HL-60 (cell line): ENCODE results near the gene STRA8.

Experiments used
- DNase-seq, 2 experiments: peaks; one replicate each; pipeline ENCODE4 v3.0.0-alpha.2; 2010 to 2020; ENCODE audit warnings: low read depth in 1 of 2, low spot score in 1 of 2
- H3K27ac ChIP-seq: fragments of 250-450 bp; sonication (Bioruptor Pico); replicated peaks from 2 replicates; pipeline ENCODE4 v1.5.1; 2020; ENCODE audit warnings: mild to moderate bottlenecking, moderate library complexity
- H3K27me3 ChIP-seq: fragments of 250-450 bp; sonication (Bioruptor Pico); 2 replicates; pipeline ENCODE4 v1.5.1; 2021; ENCODE audit warnings: mild to moderate bottlenecking, moderate library complexity; ENCODE audit not compliant: insufficient read depth, poor library complexity, severe bottlenecking
- H3K4me3 ChIP-seq: replicated peaks from 2 replicates; pipeline ENCODE4 v1.5.1; 2011; ENCODE audit warnings: mild to moderate bottlenecking, control low read depth, low read length; ENCODE audit not compliant: insufficient read depth
- CTCF ChIP-seq: IDR thresholded peaks from one replicate; pipeline ENCODE4 v1.5.1; 2011; ENCODE audit warnings: low read length, control low read depth, inconsistent platforms; ENCODE audit not compliant: insufficient read depth
- GABPA ChIP-seq: IDR thresholded peaks from 2 replicates; pipeline ENCODE4 v1.6.1; 2012; ENCODE audit warnings: low read depth
- POLR2AphosphoS5 ChIP-seq: IDR thresholded peaks from 2 replicates; pipeline ENCODE4 v1.6.1; 2012; ENCODE audit warnings: low read depth
- REST ChIP-seq: IDR thresholded peaks from 2 replicates; pipeline ENCODE4 v1.6.1; 2012; ENCODE audit warnings: low read depth; ENCODE audit not compliant: insufficient replicate concordance
- SPI1 ChIP-seq: IDR thresholded peaks from 2 replicates; pipeline ENCODE4 v1.6.1; 2012; ENCODE audit warnings: low read depth, mild to moderate bottlenecking, borderline replicate concordance

Gene STRA8

GRCh38 chr7:135199439-135199838 is 34.2 kb upstream of the STRA8 start:
- no peak for DNase-seq
- Histone ChIP-seq H3K4me3 (no peak overlapping the region), H3K27me3 (no peaks in the 10 kb centered on the region), H3K27ac (no peak overlapping the region)
- TF ChIP-seq SPI1 (no peak), POLR2AphosphoS5 (no peak), REST (no peak), GABPA (no peak), CTCF (no peak)

- no peak for DNase-seq
- Histone ChIP-seq H3K27me3 (no peaks in the 10 kb centered on the region), H3K4me3 (no peak overlapping the region), H3K27ac (no peak overlapping the region)
- no peak for TF ChIP-seq CTCF
- TF ChIP-seq POLR2AphosphoS5: no peak
- no peak for TF ChIP-seq GABPA
- TF ChIP-seq SPI1: no peak
- TF ChIP-seq REST: no peak
Measured at GRCh38 chr7:135200821-135201331, 32.8 kb upstream of the STRA8 start.

- TF ChIP-seq SPI1 (no peak), REST (no peak), CTCF (no peak), GABPA (no peak), POLR2AphosphoS5 (no peak)
- no peak overlapping the region for H3K4me3 ChIP-seq
- DNase-seq: no peak
- no peaks in the 10 kb centered on the region for H3K27me3 ChIP-seq
- no peak overlapping the region for H3K27ac ChIP-seq
Measured at GRCh38 chr7:135201350-135201749, 32.3 kb upstream of the STRA8 start.
